ENCODE measurements around the gene GSDMA.

DNA sequence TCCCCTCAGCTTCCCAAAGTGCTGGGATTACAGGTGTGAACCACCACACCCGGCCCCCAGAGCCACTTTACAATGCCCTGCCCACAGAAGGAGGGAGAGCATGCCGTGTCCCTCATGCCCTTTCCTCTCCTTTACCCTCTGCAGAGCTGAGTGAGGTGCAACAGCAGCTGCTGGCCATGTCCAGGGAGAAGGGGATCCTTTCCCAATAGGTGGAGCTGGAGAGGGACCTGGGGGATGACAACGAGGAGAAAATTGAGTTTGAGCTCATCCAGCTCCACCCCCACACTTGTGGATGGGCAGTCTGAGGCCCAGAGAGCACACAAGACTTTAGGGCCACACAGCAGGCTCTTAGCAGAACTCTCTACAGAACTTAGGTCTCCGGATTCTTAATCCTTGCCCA lies 7.9 kb upstream of the GSDMA start:
- TF ChIP-seq CTCF (IDR thresholded peaks at IDR 0.05) (no peak), POLR2A (IDR thresholded peaks at IDR 0.05) (no peak), POLR2AphosphoS5 (IDR thresholded peaks at IDR 0.05; ENCODE audit: insufficient read depth in 1 of 2, low read depth in 1 of 2) (no peak)

Measured in vagina (tissue), 2 donors.